ENCODE data around the gene POLR2E.
A peak's percentile ranks its signal among the peaks of the same experiment; 100 is the strongest.
"Not testable (repeated sequence)": the region's sequence is repeated elsewhere in the genome, so short reads cannot be mapped to it uniquely, and the experiment has no call there.

Gene POLR2E

DNA sequence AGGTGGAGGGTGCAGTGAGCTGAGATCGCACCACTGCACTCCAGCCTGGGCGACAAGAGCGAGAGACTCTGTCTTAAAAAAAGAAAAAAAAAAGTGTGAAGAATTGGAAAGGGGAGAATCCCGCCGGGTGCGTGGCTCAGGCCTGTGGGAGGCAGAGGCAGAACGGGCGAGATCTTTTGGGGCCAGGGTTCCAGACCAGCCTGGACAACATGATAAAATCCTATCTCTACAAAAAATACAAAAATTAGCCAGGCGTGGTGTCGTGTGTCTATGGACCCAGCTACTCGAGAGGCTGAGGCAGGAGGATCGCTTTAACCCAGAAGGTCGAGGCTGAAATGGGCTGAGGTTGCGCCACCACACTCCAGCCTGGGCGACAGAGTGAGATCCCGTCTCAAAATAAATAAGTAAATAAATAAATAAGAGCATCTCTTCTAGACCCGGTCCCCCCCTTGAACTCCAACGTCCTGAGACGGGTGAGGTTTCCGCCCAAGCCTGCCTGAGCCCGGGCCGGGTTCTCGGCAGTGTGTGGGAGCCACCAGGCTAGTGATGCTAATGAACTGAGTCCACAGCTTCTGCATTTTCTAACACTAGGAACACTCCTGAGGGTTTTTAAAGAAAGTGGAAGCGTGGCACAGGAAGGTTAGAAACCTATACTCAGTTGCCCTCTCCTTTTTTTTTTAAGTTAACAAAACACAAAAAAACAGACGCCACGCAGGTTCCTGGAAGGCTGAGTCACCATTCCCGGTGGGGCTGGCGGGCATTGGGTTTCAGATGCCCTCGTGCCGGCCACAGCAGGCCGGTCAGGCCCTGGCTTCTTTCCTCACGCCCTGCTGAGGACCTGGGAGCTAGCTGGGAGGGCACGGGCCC lies 30.7 kb upstream of the POLR2E start:
- no peak for DNase-seq

DNA sequence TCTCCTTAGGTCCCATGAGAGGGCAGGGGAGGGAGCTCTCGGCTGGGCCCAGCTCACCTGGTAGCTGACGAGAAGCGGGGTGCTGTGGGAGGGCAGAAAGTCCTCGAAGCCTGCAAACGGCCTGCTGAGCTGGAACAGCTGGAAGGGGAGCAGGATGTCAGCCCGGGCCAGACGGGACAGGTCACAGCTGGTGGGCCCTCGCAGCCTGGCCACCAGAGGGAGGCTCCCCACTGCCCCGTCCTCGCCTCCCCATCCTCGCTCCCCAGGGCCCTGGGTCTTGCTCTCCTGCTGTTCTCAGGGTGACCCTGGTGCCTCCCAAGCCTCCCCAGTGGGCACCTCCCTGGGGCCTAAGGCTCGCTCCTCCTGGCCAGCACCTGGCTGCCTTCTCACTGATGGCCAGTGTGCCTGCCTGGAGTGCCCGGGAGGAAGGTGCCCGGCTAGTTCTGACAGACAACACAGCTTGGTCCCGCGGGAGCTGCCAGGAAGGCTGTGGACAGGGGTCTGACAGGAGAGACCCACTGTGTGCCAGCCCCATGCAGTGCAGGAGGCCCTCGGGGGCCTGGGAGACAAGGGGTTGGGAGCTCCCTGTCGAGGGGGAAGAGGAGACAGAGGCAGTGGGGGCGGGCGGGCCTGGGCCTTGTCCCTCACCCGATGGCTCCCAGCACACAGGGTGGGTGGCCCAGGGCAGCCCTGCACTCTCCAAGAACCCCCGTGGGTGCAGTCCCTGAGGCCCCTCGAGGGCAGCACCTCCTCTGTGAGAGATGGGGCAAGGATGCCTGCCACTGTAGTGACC lies 28.9 kb upstream of the POLR2E start:
- no peak for DNase-seq

DNA sequence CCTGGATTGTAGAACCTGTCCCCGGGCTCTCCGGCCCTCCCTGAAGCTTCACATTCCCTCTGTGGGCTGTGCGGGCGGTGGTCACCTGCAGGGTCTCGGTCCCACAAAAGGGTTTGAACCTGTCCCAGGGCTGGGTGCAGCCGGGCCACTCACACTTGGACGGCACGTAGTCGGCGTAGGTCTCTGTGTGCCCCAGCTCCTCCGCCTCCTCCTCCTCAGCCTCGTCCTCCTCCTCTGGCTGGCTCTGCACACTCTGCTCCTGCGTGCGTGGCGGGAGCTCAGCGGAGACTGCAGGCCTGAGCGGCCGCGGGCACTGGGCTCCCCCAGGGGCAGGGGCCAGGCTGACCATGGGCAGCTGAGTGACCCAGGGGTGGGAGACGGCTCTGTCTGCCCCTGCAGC lies 28.2 kb upstream of the POLR2E start:
- DNase-seq: no peak

DNA sequence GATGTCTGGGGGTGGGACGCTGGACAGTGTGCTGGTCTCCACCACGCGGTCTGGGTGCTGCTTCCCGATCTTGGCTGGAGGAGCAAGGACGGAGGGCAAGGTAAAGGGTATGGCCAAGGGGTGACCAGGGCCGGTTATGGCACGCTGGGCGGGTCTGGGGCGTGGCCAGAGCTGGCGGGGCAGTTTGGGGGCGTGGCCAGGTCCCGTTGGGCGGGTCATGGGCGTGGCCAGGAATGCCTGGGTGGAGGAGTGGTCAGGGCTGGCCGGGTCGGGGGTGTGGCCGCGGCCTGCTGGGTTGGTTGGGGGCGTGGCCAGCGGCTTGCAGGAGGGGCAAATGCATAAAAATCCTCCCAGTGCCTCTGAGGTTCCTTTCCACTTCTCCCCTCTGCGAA lies 27.8 kb upstream of the POLR2E start:
- no peak for DNase-seq

DNA sequence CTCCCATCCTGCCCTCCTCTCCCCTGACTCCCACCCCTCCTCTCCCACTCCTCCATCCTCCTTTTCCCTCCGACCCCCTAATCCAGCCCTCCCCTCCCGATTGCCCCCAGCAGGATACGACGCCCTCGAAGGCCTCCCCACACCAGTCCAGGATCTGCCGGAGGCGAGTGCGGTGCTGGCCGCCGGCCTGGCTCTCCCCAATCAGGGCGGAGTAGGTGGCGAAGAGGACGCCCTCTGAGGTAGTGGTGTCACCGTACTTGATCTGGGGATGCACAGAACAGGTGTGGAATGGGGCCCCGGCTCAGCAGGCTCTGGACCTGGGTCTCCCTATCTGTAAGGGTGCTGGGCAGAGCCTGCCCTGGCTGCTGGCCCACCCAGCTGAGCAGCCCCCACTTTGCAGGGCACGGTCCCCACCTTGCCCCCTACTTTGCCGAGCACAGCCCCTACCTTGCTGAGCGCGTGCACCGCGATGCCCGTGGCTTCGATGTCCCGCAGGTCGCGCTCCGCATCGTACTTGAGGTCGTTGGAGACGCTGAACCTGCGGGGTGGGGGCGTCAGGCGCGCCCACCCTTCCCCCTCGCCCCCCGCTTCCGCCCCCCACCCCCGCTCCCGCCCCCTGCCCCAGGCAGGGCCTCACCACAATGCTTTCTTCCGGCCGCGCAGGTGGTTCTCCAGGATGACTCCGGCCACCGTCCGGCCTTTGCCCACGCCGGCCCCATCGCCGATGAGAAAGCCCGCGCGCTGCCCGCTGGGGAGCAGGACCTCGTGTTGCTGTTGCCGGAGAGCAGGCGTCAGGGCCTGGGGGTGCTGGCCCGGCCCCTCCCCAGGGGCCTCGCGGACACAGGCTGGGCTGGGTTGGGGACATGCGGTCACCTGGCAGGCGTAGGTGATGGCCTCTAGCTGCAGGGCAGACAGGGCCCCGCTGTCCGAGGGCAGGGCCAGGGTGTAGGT lies 27.1 kb upstream of the POLR2E start:
- DNase-seq: no peak

DNA sequence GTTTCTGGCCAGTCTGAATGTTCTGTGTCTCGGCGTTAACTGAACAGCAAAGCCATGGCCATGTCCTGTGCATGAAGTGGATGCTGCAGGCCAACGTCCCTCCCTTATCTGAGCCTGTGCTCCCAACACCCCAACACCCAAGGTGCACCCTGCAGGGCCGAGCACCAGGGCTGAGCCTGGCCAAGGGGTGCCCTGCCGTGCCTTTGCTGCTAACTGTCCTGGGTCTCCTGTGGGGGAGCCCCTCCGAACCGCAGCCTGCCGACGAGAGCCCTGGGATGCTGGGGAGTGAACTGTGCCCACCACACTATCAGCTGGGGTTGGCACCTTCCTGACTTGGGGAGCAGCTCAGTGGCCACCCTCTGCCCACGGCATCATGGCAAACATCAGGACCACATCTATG lies 26.2 kb upstream of the POLR2E start:
- no peak for DNase-seq

DNA sequence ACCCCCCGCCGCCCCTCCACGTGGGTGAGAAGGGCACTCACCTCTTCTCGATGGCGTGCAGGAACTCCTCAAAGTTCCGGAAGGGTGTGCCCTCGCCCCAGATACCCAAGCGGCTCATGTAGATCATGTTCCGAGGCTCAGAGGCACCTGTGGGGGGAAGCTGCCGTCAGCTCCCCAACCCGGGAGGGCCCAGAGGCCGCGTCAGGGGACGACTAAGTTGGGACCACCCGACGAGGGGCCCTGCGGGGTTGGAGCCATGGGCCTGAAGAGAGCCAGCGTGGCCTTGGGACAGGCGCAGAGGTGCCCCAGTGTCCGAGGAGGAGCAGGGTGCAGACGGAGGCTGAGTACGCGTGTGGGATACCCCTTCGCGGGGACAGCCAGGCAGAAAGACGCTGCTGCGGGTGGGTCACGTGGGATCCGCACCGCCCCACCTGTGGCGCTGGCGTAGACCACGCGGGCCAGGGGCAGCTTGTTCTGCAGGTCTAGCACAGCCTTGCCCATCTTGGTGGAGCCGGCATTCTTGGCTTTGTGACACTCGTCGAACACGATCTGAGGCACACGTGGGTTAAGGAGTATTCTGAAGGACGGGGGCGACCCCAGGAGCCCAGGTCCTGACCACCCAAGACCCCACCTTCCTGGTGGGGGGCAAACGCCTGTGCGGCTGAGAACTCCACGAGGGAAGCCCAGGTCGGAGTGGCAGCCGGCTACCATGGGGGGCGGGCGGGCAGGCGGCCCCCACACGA lies 24.5 kb upstream of the POLR2E start:
- no peak for DNase-seq

DNA sequence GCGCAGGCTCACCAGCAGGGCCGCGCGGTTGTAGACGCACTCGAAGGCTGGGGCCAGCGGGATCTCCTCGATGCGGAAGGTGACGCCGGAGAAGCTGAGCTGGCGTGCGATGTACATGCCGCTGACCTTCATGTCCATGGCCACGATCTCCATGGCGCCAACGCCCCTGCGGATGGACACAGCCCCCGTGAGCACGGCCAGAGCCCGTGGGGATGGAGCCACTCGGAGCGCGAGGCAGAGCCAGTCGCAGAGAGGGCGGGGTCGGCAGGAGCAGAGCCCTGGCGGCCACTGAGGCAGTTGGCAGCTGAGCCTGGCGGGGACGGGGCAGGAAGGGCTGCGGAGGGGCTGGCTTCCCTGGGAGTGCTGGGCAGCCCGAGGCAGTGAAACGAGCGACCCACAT lies 23.8 kb upstream of the POLR2E start:
- DNase-seq: no peak

DNA sequence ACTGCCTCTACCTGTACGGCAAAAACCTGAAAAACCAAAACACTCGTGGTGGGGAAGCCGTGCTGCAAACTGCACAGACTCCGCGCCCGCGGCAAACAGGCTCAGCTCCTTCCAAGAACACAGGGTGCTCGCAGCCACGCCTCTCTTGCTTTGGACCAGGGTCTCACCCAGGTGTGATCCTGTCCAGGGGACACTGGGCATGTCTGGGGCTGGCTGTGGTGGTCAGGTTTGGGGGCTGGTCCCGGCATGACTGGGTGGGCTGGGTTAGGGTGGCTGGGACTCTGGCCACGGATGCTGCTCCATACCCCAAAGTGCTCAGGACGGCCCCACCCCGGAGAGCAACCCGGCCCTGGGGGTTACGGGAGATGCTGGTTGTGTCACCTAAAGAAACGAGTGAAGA lies 22.5 kb upstream of the POLR2E start:
- DNase-seq: no peak

DNA sequence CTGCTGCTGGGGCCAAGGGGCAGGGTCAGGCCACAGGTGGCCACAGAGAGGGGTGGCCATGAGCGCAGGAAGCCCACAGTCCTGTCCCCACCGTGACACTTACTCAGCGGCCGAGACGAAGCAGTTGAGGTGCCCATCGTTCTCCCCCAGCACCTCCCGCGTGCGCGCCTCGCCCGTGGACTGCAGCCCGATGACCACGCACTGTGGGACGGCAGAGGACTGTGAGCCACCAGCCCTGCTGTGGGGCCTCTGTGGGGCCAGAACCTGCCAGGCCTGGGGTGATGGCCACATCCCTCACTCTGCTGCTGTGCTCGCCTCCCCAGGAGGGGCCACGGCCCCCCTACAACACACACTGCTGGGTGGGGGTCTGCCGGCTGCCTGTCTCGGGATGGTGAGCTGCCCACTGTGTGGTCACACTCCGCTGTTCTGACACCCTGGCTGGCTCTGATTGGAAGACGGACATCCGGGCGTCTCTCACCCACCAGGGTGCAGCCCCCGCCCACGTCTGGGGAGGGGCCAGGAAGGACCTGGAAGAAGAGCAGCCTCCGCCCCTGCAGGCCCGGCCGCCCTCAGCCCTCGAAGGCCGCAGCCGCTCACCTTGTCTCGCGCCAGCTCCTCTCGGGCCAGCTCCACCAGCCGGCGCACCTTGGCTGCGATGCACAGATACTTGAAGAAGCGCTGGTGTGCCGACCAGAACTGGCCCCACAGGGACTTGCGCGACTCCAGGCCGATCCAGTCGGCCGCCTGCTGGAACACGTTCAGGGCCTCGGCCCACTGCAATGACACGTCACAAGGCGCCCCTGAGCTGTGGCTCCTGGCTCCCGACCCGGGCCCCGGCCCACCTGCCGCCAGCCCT lies 21.8 kb upstream of the POLR2E start:
- DNase-seq: no peak

DNA sequence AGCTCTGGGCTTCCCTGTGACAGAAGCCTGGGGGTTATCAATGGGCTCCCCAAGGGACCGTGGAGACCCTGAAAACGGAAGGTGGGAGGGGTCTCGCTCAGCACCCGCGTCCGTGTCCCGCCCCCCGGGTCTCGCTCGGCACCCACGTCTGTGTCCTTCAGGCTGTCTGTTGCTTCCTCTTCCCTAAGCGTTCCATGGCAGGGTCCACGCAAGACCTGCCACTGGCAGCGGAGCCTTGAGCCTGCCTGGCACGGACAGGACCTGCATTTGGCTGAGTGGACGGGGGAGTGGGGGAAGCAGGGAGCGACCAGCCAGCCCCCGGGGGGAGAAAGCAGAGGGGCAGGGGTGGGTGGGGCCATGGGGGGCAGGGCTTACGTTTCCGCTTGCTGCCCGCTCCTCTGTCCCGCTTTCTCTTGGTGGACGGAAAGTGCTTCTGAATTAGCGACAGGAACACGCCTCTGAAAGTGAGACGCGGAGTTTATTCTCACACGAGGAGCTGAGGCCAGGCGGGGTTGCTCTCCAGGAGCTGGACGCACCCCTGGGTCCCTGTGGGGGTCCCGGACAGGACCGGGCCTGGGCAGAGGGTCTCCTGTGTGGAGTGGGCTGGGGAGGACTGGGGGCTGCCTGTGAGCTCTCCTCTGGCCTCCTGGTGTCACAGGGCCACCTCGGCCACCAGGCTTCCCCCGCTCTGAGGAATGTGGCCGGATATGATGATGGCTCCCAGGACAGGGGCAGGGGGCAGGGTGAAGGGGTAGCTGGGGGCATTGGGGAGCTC lies 20.7 kb upstream of the POLR2E start:
- DNase-seq: no peak

DNA sequence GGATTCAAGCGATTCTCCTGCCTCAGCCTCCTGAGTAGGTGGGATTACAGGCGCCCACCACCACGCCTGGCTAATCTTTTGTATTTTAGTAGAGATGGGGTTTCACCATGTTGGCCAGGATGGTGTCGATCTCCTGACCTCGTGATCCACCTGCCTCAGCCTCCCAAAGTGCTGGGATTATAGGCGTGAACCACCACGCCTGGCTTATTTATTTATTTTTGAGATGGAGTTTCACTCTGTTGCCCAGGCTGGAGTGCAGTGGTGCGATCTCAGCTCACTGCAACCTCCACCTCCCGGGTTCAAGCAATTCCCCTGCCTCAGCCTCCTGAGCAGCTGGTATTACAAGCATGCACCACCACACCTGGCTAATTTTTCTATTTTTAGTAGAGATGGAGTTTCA lies 19.6 kb upstream of the POLR2E start:
- not testable (repeated sequence) for DNase-seq

DNA sequence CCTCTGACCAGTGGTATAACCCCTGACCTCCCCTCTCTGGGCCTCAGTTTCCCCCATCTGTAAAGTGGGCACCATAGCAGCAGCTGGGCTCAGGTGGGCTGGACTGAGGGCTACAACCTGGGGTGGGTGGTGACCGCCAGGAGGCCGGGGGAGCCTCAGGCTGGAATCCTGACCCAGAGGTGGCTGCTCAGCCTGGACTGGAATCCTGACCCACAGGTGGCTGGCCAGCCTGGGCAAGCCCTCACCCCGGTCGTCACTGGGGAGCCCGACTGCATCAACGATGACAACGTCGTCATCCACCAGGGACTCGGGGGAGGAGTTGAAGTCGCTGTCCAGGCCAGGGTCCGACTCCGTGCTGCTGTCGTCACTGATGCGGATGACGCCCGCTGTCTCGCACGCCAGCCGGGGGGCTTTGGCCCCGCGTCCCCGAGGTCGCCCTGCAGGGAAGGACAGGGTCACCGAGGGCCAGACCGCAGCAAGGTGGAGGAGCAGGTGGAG lies 18.9 kb upstream of the POLR2E start:
- no peak for DNase-seq

DNA sequence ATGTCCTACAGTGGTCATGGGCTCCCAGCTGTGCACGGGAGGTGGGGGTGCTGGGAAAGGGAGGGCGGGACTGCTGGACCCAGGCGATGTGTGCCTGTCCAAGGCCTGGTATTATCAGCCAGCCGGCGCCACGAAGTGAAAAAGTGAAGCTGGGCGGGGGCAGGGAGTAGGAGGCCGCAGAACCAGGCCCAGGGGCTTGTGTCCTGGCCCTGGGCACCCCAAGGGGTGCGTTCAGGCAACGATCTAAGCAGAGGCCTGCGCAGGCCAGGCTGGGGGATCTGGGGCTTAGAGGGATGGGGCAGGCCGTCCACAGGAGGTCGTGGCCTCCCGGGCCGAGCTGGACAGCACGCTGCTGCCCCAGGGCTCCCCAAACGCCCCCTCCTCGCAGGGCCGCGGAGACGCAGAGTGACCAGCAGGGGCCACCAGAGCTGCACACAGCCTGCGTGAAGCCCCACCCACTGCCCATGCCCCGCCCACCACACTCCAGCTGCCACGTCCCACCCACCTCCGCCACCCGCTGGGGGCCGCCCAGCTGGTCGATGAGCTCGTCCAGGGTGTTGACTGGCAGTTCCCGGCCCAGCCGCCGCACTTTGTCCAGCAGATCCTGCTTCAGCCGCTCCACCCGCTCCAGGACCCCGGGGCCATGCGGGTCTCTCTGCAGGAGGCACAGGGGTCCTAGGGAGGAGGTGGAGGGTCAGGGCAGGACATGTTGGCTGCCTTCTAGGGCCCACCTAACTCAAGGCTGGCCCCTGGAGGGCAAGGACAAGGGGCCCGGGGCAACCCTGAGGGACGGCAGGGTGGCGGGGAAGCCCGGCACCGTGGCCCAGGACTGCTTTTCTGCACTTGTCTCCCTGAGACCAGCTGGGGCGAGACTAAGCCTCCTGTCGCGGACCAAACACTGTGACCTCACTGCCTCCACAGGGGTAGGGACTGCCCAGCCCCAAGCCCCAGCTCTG lies 18.1 kb upstream of the POLR2E start:
- peak; percentile 53 for DNase-seq

DNA sequence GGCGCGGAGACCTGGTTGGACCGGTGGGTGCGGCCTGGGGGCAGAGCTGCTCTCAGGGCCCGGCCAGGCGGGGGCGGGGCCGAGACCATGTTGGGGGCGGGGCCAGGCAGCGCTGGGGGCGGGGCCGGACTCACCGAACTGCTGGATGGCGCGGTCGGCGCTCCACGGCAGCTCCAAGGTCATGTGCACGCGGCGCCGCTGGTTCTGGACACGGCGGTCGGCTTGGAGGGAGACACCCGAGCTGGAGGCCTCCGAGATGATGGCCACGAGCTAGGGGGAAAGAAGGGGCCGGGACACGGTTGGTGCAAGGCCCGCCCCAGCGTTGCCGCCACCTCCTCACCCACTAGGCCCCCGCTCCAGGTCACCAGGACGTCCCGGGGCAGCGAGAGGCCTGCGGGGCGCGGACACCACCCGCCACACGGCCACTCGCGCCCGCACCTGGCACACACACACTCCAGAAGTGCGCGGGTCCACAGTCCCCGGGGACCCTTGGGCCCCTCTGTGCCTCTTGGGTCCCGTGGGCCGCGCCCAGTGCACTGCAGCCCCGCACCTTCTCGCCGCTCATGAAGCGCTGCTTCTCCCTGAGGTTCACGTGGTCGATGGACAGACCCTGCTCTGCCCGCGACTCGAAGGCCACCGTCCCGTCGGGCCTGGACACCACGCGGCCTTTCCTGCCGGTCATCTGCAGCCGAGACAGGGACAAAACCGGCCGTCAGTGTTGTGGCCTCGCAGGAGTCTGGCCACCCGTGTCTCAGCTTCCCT lies 17.3 kb upstream of the POLR2E start:
- DNase-seq: no peak

DNA sequence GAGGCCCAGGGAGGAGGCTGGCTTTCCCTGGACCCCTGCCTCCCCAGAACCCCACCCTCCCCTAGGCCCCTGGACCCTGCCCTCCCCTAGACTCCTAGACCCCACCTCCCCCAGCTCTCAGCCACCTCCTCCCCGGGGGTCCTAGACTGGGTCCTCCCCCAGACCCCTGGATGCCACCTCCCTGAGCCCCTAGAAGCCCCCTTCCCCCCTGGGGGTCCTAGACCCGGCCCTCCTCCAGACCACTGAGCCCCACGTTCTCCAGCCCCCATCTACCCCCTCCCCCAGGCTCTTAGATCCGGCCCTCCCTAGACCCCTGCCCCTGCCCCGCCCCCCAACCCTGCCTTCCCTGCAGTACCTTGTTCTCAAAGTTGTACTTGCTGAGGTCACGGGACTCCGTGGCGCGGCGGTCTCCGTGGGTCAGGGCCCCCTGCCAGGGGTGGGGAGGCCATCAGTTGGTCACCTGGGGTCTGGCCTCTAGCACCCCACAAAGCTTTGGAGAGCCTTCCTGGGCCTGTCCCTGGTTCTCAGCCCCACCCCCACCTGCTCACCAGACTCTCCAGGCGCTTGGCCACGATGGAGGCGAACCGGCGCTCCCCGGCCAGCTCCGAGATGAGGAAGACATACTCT lies 16.6 kb upstream of the POLR2E start:
- DNase-seq: no peak

DNA sequence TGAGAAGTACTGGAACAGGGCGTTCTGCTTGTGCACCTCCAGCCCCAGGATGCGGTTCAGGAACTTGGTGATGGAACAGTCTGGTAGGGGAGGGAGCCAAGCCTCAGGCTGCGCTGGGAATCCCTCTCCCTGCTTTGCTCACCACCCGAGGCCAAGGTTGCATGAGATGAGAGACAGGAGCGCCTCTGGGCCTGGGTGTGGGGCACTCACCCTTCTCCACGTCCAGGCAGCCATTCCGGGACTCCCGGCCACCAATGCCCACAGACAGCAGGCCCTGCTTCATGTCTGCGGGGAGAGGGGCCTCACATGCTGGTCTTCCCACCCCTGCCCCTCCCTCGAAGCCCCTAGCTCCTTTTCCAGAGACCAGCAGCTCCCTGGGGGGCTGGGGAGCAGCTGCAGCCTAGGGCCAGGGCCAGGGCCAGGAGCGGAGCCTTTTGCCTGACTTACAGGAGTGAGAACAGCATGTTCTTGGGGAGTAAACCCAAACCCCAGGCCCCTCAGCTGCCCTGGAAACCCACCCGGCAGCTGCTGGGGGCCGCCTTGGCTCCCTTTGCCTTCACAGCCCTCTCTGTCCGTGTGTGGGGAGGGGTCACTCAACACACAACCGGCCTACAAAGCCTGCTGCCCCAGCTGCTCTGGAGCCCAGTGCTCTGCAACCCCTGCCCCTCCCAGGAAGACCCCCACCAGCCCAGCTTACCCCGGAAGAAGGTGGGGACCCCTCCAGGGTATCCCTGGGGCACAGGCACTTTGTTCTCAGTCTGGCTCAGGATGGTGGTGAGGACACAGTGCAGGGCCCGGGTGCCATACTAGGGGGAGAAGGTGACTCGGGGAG lies 15.8 kb upstream of the POLR2E start:
- DNase-seq: no peak

Data from COR-L47 (cell line).